ENCODE data around the gene GLO1. TPM values are rescaled to one million over a fixed set of nuclear protein-coding genes. Genes with fewer than 3 reads are reported as not detected.

GLO1 gene
- polyA plus RNA-seq, 1 of the 3 experiments (the other 2 are of a cell fraction) = 47.1 TPM

DNA sequence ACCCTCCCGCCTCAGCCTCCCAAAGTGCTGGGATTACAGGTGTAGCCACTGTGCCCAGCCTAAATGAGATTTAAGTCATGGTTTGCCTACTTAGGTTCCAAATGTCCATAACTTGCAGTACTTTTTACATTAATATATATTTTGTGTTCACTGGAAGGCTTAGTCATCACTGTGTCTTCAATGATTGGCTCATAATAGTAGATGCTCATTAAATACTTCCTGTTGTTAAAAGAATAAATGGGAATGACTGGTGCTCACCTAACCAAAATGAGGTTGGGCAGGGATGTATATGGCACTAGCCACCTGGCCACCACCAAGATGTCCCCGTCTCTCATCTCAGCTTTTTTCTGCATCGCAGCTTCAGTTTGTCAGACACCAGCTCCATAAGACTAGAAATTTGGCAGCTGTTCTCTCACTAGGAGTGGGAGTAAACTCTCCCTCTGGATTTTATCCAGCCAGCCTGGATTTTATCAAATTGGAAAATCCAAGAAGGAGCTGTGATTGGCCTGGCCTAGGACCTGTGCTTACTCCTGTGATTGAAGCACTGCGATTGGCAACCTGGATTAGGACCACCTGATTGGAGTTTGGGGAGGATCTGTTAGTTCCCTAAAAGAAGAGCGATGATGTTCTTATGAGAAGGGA, 1.1 kb upstream of the GLO1 start:
- ChIA-PET POLR2A (no interaction called here), CTCF (interaction anchor here (1.5 kb wide), 1 partner anchor 10 kb away, joined by 3 read pairs; no protein-coding TSS in a partner anchor)
- H3K4me3 ChIP-seq (ENCODE audit: low read depth in 2 of 2, low read length in 1 of 2) = no peak overlapping the region
- no peak overlapping the region for H3K9ac ChIP-seq
- DNase-seq = no peak
- no peaks in the 10 kb centered on the region for H3K27me3 ChIP-seq (ENCODE audit: insufficient read depth)
- no peak overlapping the region for H2AFZ ChIP-seq (ENCODE audit: low read depth)
- 81% methylated on average over 4 of the region's 5 CpGs for WGBS (ENCODE audit: low lambda C conversion rate)
- H3K4me2 ChIP-seq = no peak overlapping the region
- no peaks in the 10 kb centered on the region for H3F3A ChIP-seq (replicated peaks; ENCODE audit: insufficient read depth)
- peaks cover 0 to 12% of the 10 kb centered on the region in 2 experiments for H3K36me3 ChIP-seq (replicated peaks in 1 of 2; ENCODE audit: control insufficient read depth in 1 of 2, insufficient read depth in 2 of 2, low read length in 1 of 2)
- H3K9me2 ChIP-seq = no peaks in the 10 kb centered on the region
- TF ChIP-seq TEAD4 (IDR thresholded peaks at IDR 0.05; ENCODE audit: borderline replicate concordance, insufficient read depth) = no peak
- no peak for TF ChIP-seq USF1 (IDR thresholded peaks at IDR 0.05; ENCODE audit: borderline replicate concordance, low read depth)
- TF ChIP-seq SMC3 (IDR thresholded peaks at IDR 0.05; ENCODE audit: low read depth, low read length) = no peak
- no peak for TF ChIP-seq GATA2 (CRISPR knock-in tag; IDR thresholded peaks at IDR 0.05)
- no peak for TF ChIP-seq FOXM1 (IDR thresholded peaks at IDR 0.05; ENCODE audit: low read depth)
- no peak for TF ChIP-seq GABPA (IDR thresholded peaks at IDR 0.05; ENCODE audit: low read depth)
- TF ChIP-seq RAD21 (IDR thresholded peaks at IDR 0.05; ENCODE audit: low read length) = no peak
- TF ChIP-seq, protein P1, sequence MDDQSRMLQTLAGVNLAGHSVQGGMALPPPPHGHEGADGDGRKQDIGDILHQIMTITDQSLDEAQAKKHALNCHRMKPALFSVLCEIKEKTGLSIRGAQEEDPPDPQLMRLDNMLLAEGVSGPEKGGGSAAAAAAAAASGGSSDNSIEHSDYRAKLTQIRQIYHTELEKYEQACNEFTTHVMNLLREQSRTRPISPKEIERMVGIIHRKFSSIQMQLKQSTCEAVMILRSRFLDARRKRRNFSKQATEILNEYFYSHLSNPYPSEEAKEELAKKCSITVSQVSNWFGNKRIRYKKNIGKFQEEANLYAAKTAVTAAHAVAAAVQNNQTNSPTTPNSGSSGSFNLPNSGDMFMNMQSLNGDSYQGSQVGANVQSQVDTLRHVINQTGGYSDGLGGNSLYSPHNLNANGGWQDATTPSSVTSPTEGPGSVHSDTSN (IDR thresholded peaks at IDR 0.05) = no peak
- TF ChIP-seq CTCF (IDR thresholded peaks at IDR 0.05) = no peak
- TF ChIP-seq RFX5 (IDR thresholded peaks at IDR 0.05; ENCODE audit: low read length) = no peak
- TF ChIP-seq SIN3A (IDR thresholded peaks at IDR 0.05; ENCODE audit: borderline replicate concordance, low read depth, low read length) = no peak
- no peak for TF ChIP-seq MXI1 (IDR thresholded peaks at IDR 0.05; ENCODE audit: low read depth, low read length)
- TF ChIP-seq EP300 (IDR thresholded peaks at IDR 0.05; ENCODE audit: borderline replicate concordance in 1 of 2, low read depth in 1 of 2, low read length in 1 of 2) = no peak
- TF ChIP-seq EZH2phosphoT487 (IDR thresholded peaks at IDR 0.05; ENCODE audit: borderline replicate concordance, low read depth) = no peak
- TF ChIP-seq CHD2 (IDR thresholded peaks at IDR 0.05; ENCODE audit: low read length, partially characterized antibody) = no peak
- TF ChIP-seq, protein P2, sequence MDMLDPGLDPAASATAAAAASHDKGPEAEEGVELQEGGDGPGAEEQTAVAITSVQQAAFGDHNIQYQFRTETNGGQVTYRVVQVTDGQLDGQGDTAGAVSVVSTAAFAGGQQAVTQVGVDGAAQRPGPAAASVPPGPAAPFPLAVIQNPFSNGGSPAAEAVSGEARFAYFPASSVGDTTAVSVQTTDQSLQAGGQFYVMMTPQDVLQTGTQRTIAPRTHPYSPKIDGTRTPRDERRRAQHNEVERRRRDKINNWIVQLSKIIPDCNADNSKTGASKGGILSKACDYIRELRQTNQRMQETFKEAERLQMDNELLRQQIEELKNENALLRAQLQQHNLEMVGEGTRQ (IDR thresholded peaks at IDR 0.05; ENCODE audit: borderline replicate concordance, low read depth, low read length) = no peak
- no peak for TF ChIP-seq IRF3 (IDR thresholded peaks at IDR 0.05; ENCODE audit: low read depth, low read length)
- TF ChIP-seq TAF1 (IDR thresholded peaks at IDR 0.05; ENCODE audit: borderline replicate concordance, low read depth, low read length) = no peak
- H3K9me3 ChIP-seq = peaks cover 8% of the 10 kb centered on the region; the same call in 1 of the 2 replicates
- no peaks in the 10 kb centered on the region for H4K20me1 ChIP-seq (ENCODE audit: insufficient read depth)
- no peak overlapping the region; a peak in 1 of 4 replicates for H3K27ac ChIP-seq (ENCODE audit: low read depth in 2 of 2, low read length in 1 of 2)
- H3K79me2 ChIP-seq (ENCODE audit: insufficient read depth) = peaks cover 35% of the 10 kb centered on the region
- H3K4me1 ChIP-seq (ENCODE audit: control insufficient read depth in 1 of 2, insufficient read depth in 2 of 2, low read depth in 1 of 2, low read length in 1 of 2) = peaks cover 0 to 2% of the 10 kb centered on the region in 2 experiments; a peak in 1 of 4 replicates
